H1 (cell line): ENCODE data around the gene TMIGD1. TPM values are rescaled to one million over a fixed set of nuclear protein-coding genes. Genes with fewer than 3 reads are reported as not detected.

ENCODE experiments used
- CTCF ChIA-PET: fragments of 300-600 bp; sonication (Branson Sonifier 250); formaldehyde crosslinking; loops from one replicate; lab custom pipeline; 2021; ENCODE audit not compliant: partially characterized antibody; lab: Charles Lee
- POLR2A ChIA-PET: fragments of 300-600 bp; sonication (Branson Sonifier 250); formaldehyde crosslinking; loops from one replicate; lab custom pipeline; 2021; ENCODE audit warnings: inconsistent platforms; ENCODE audit not compliant: partially characterized antibody; lab: Charles Lee
- DNase-seq, 2 experiments: peaks; one replicate each; pipeline versions ENCODE4 v3.0.0 to v3.0.0-alpha.2; 2010 to 2022; ENCODE audit warnings: low spot score in 2 of 2, low read depth in 1 of 2, mixed read lengths in 1 of 2
- FAIRE-seq: peaks from 2 replicates; lab custom pipeline; 2011; peaks lifted over from hg19 to GRCh38; lab: Jason Lieb, UNC
- H2AFZ ChIP-seq: 2 replicates; pipeline ENCODE4 v1.8.1; 2012; ENCODE audit warnings: low read length, inconsistent platforms
- H2AK5ac ChIP-seq: 2 replicates; pipeline ENCODE4 v1.6.1; 2013; ENCODE audit warnings: low read depth, low read length
- H2BK120ac ChIP-seq: replicated peaks from 2 replicates; pipeline ENCODE3; 2013; ENCODE audit warnings: low read depth, low read length, inconsistent platforms
- H2BK12ac ChIP-seq: 2 replicates; pipeline ENCODE4 v1.6.1; 2013; ENCODE audit warnings: low read depth, low read length
- H2BK15ac ChIP-seq: 2 replicates; pipeline ENCODE4 v1.6.1; 2013; ENCODE audit warnings: low read length
- H2BK20ac ChIP-seq: 2 replicates; pipeline ENCODE4 v1.6.1; 2013; ENCODE audit warnings: low read length
- H2BK5ac ChIP-seq: 2 replicates; pipeline ENCODE4 v1.6.1; 2013; ENCODE audit warnings: low read depth, low read length
- H3K14ac ChIP-seq: 2 replicates; pipeline ENCODE4 v1.6.1; 2013; ENCODE audit warnings: inconsistent platforms; ENCODE audit not compliant: insufficient read length
- H3K18ac ChIP-seq: 2 replicates; pipeline ENCODE4 v1.6.1; 2013; ENCODE audit warnings: low read length; ENCODE audit errors: extremely low read depth
- H3K23ac ChIP-seq: 2 replicates; pipeline ENCODE4 v1.6.1; 2013; ENCODE audit warnings: inconsistent platforms; ENCODE audit not compliant: insufficient read length
- H3K23me2 ChIP-seq: 2 replicates; pipeline ENCODE4 v1.6.1; 2013; ENCODE audit warnings: low read depth, low read length
- H3K27ac ChIP-seq: 2 replicates; pipeline ENCODE4 v1.6.1; 2011; ENCODE audit warnings: low read depth, low read length, inconsistent platforms
- H3K27me3 ChIP-seq, 4 experiments: replicated peaks in 1 of 4; 1 replicate in 1 of 4; 2 replicates in 3 of 4; pipeline versions ENCODE4 v1.6.1 to v1.8.1; 2011 to 2013; ENCODE audit warnings: low read length in 3 of 4, mild to moderate bottlenecking in 3 of 4, inconsistent platforms in 2 of 4, mixed read lengths in 2 of 4, moderate library complexity in 1 of 4; ENCODE audit not compliant: control insufficient read depth in 3 of 4, insufficient read depth in 3 of 4; ENCODE audit errors: extremely low read depth in 1 of 4
- H3K36me3 ChIP-seq, 4 experiments: 2 replicates each; pipeline versions ENCODE4 v1.6.1 to v1.8.1; 2011 to 2013; ENCODE audit warnings: mild to moderate bottlenecking in 4 of 4, low read length in 3 of 4, moderate library complexity in 2 of 4, control low read depth in 1 of 4, inconsistent platforms in 1 of 4; ENCODE audit not compliant: insufficient read depth in 4 of 4, control insufficient read depth in 2 of 4
- H3K4ac ChIP-seq: replicated peaks from 2 replicates; pipeline ENCODE3; 2013; ENCODE audit warnings: low read length, low read depth, mixed read lengths, inconsistent platforms; ENCODE audit not compliant: insufficient read length
- H3K4me1 ChIP-seq, 4 experiments: replicated peaks in 1 of 4; 1 replicate in 1 of 4; 2 replicates in 3 of 4; pipeline versions ENCODE4 v1.6.1 to v1.8.1; 2011 to 2013; ENCODE audit warnings: low read length in 3 of 4, inconsistent platforms in 2 of 4, mixed read lengths in 1 of 4; ENCODE audit not compliant: insufficient read depth in 4 of 4, control insufficient read depth in 3 of 4
- H3K4me2 ChIP-seq, 2 experiments: 2 replicates each; pipeline versions ENCODE4 v1.6.1 to v1.8.1; 2011 to 2013; ENCODE audit warnings: low read depth in 2 of 2, low read length in 2 of 2, control low read depth in 1 of 2, inconsistent platforms in 1 of 2, mild to moderate bottlenecking in 1 of 2; ENCODE audit not compliant: insufficient read depth in 1 of 2
- H3K4me3 ChIP-seq, 4 experiments: fragments of 200-600, 300-600 bp in 1 of 4; sonication (generic), shearing (Covaris generic), sonication (Bioruptor Twin) in 1 of 4; 2 replicates each; pipeline versions ENCODE4 v1.5.1 to v1.8.1; 2011 to 2016; ENCODE audit warnings: low read length in 4 of 4, low read depth in 3 of 4, control low read depth in 2 of 4, inconsistent platforms in 2 of 4, mild to moderate bottlenecking in 2 of 4, mixed read lengths in 1 of 4, moderate library complexity in 1 of 4; ENCODE audit not compliant: insufficient read depth in 2 of 4; ENCODE audit errors: extremely low read depth in 1 of 4
- H3K56ac ChIP-seq: replicated peaks from 2 replicates; pipeline ENCODE3; 2013; ENCODE audit warnings: low read depth, mild to moderate bottlenecking, mixed read lengths, low read length, inconsistent platforms; ENCODE audit not compliant: insufficient read length
- H3K79me1 ChIP-seq: 2 replicates; pipeline ENCODE4 v1.6.1; 2013; ENCODE audit warnings: low read depth, low read length, control low read depth
- H3K79me2 ChIP-seq, 2 experiments: 2 replicates each; pipeline versions ENCODE4 v1.6.1 to v1.8.1; 2012 to 2013; ENCODE audit warnings: low read length in 2 of 2, mild to moderate bottlenecking in 2 of 2, inconsistent platforms in 1 of 2; ENCODE audit not compliant: insufficient read depth in 2 of 2, control insufficient read depth in 1 of 2
- H3K9ac ChIP-seq, 4 experiments: replicated peaks in 1 of 4; 1 replicate in 1 of 4; 2 replicates in 3 of 4; pipeline versions ENCODE4 v1.6.1 to v1.8.1; 2011 to 2013; ENCODE audit warnings: low read depth in 3 of 4, low read length in 3 of 4, control low read depth in 2 of 4, mild to moderate bottlenecking in 2 of 4, moderate library complexity in 2 of 4, inconsistent platforms in 1 of 4; ENCODE audit errors: extremely low read depth in 1 of 4
- H3K9me3 ChIP-seq, 2 experiments: 2 replicates each; pipeline versions ENCODE4 v1.6.1 to v1.8.1; 2012 to 2013; ENCODE audit warnings: mild to moderate bottlenecking in 2 of 2, moderate library complexity in 2 of 2, control low read depth in 1 of 2, inconsistent platforms in 1 of 2, low read depth in 1 of 2, low read length in 1 of 2, mixed read lengths in 1 of 2; ENCODE audit not compliant: insufficient read depth in 2 of 2
- H4K20me1 ChIP-seq, 2 experiments: replicated peaks in 1 of 2; 2 replicates each; pipeline versions ENCODE3 to v1.8.1; 2011 to 2013; ENCODE audit warnings: inconsistent platforms in 2 of 2, low read length in 2 of 2, mild to moderate bottlenecking in 1 of 2; ENCODE audit not compliant: insufficient read depth in 2 of 2, control insufficient read depth in 1 of 2
- H4K5ac ChIP-seq: 2 replicates; pipeline ENCODE4 v1.6.1; 2013; ENCODE audit warnings: low read length, low read depth, mixed read lengths, inconsistent platforms; ENCODE audit not compliant: insufficient read length
- H4K8ac ChIP-seq: 2 replicates; pipeline ENCODE4 v1.8.0; 2013; ENCODE audit warnings: mild to moderate bottlenecking, moderate library complexity, low read length, inconsistent platforms; ENCODE audit not compliant: insufficient read depth; ENCODE audit errors: extremely low read depth
- H4K91ac ChIP-seq: replicated peaks from 2 replicates; pipeline ENCODE3; 2013; ENCODE audit warnings: low read length, mixed read lengths, inconsistent platforms; ENCODE audit not compliant: insufficient read length
- ASH2L ChIP-seq: fragments of 200-600, 300-600 bp; sonication (generic); IDR thresholded peaks from one replicate; pipeline ENCODE4 v1.7.1; 2017; ENCODE audit warnings: low read length
- CBX5 ChIP-seq: fragments of 300-800, 300-1000 bp; sonication (generic); IDR thresholded peaks from 2 replicates; pipeline ENCODE4 v1.7.1; 2016; ENCODE audit warnings: antibody characterized with exemption, low read length, low read depth
- CBX8 ChIP-seq: fragments of 300-800, 300-1000 bp; sonication (generic); IDR thresholded peaks from 2 replicates; pipeline ENCODE4 v1.7.1; 2016; ENCODE audit warnings: low read depth, low read length, borderline replicate concordance
- SUZ12 ChIP-seq: fragments of 200-600 bp; sonication (generic); IDR thresholded peaks from 2 replicates; pipeline ENCODE4 v1.6.1; 2012; ENCODE audit warnings: mild to moderate bottlenecking, inconsistent platforms, low read length, moderate library complexity, mixed read lengths
- USF2 ChIP-seq: IDR thresholded peaks from 2 replicates; pipeline ENCODE4 v1.6.1; 2011; ENCODE audit warnings: low read length, improper control_type of control experiment
- YY1 ChIP-seq: IDR thresholded peaks from 2 replicates; pipeline ENCODE4 v1.6.1; 2011; ENCODE audit warnings: low read depth, mild to moderate bottlenecking, low read length
- WGBS, 2 experiments: shearing (Covaris generic) in 1 of 2; methylation state at CpG; one replicate each; pipeline versions ENCODE4 v1.1.6 to v1.1.7; 2013 to 2015; ENCODE audit warnings: low lambda C conversion rate in 2 of 2, mixed read lengths in 2 of 2, inconsistent platforms in 1 of 2, low coverage in 1 of 2, missing lambda C conversion rate in 1 of 2; ENCODE audit not compliant: insufficient replicate concordance in 2 of 2, insufficient coverage in 1 of 2, insufficient read length in 1 of 2; ENCODE audit errors: extremely low coverage in 1 of 2, missing lambda C conversion rate in 1 of 2; 5-methylcytosine and 5-hydroxymethylcytosine counted together
- polyA plus RNA-seq, 7 experiments: library from polyadenylated mRNA; depleted of rRNA in 3 of 7; stranded (reverse) in 5 of 7; unstranded in 2 of 7; fragments of >200 nt in 5 of 7; fragments of 200-250 nt in 2 of 7; gene quantifications; 1 replicate in 5 of 7; 2 replicates in 1 of 7; 4 replicates in 1 of 7; pipeline versions ENCODE4 v1.2.1 to v1.2.3, GENCODE V29; 2011 to 2013; ENCODE audit warnings: missing spikeins in 2 of 7, mixed read lengths in 2 of 7
- total RNA-seq: library from RNA; stranded (reverse); fragmentation: NEBNext Ultra II Directional; extraction: Animal tissue kit (Norgen Biotek cat#: 25700); gene quantifications from 2 replicates; pipeline ENCODE4 v1.2.1, GENCODE V29; 2021

TMIGD1 gene
- total and polyA plus RNA-seq, 2 of the 8 experiments (the other 6 are each of a cell fraction or from before 2014, with no cell fraction given) = not detected

GRCh38 chr17:30358055-30358760 lies 24.4 kb upstream of the TMIGD1 start:
- no peak overlapping the region for H2BK15ac ChIP-seq
- no peaks in the 10 kb centered on the region for H3K27me3 ChIP-seq
- H2BK5ac ChIP-seq = no peak overlapping the region
- 79% methylated on average over 5 of the region's 5 CpGs; no CpG with 5 or more reads in 1 of the 2 experiments for WGBS, 2 experiments
- DNase-seq (no peak), FAIRE-seq (no peak)
- CTCF ChIA-PET = interaction anchor here (0.7 to 2.2 kb wide), 4 partner anchors 9 to 18 kb away, joined by 3 to 9 read pairs (median 3); no protein-coding TSS in a partner anchor
- no peak overlapping the region for H3K4ac ChIP-seq
- H3K4me1 ChIP-seq = no peaks in the 10 kb centered on the region
- H3K14ac ChIP-seq = no peak overlapping the region
- no peak overlapping the region for H2AK5ac ChIP-seq
- H4K20me1 ChIP-seq = no peaks in the 10 kb centered on the region
- POLR2A ChIA-PET = interaction anchor here (1.2 kb wide), 1 partner anchor 11 kb away, joined by 3 read pairs; no protein-coding TSS in a partner anchor
- no peaks in the 10 kb centered on the region for H3K79me2 ChIP-seq
- no peaks in the 10 kb centered on the region for H3K36me3 ChIP-seq
- no peak overlapping the region for H2BK12ac ChIP-seq
- H3K56ac ChIP-seq = no peak overlapping the region
- no peak overlapping the region for H4K8ac ChIP-seq
- no peak overlapping the region for H2BK20ac ChIP-seq
- H3K4me2 ChIP-seq = no peak overlapping the region
- H3K9ac ChIP-seq = no peak overlapping the region
- H4K5ac ChIP-seq = no peak overlapping the region
- no peak overlapping the region for H3K23ac ChIP-seq
- no peak overlapping the region for H2AFZ ChIP-seq
- peaks cover 0 to 4% of the 10 kb centered on the region in 2 experiments; a peak in 1 of 4 replicates for H3K9me3 ChIP-seq
- no peak overlapping the region for H4K91ac ChIP-seq
- H3K79me1 ChIP-seq = no peaks in the 10 kb centered on the region
- H3K27ac ChIP-seq = no peak overlapping the region
- H2BK120ac ChIP-seq = no peak overlapping the region
- H3K4me3 ChIP-seq = no peak overlapping the region
- no peak overlapping the region for H3K18ac ChIP-seq
- no peaks in the 10 kb centered on the region for H3K23me2 ChIP-seq
- TF ChIP-seq SUZ12 (no peak), USF2 (no peak), CBX8 (no peak), YY1 (no peak), CBX5 (no peak), ASH2L (no peak)
